Measurements from ENCODE around the gene TXNDC11.

Gene TXNDC11

DNA sequence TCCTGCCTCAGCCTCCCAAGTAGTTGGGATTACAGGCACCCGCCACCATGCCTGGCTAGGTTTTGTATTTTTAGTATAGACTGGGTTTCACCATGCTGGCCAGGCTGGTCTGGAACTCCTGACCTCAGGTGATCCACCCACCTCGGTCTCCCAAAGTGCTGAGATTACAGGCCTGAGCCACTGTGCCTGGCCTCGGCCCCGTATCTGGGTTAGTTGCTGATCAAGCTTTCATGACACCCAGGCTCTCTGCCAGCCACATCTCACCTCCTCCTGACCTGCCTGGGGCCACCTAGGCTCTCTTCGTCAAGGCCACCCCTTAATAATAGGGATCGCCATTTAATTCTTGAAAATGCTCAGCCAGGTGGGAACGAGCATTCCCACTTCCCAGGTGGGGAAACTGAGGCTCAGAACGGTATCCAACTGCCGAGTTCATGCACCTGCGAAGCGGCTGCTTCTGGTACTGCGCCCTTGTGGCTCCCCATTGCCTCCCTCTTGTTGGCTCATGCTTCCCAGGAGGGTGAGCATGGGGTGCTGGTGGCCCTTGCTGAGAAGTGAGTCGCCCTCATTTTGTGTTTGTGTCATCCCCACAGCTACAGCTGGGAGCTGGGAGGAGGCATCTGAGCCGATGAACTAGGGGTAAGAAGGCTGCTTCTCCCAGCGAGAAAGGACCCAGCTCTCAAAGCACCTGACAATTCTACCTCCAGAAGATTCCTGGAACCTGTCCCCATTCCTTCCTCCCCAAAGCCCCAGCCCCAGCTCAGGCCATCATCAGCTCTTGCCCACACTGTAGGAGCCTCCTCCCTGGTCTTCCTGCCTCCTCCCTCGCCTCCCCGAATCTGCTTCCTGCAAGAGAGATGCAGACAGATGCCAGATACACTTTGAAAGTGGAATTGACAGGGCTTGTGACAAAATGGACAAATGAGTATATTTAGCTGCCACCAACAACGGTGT is 91.7 kb downstream of the TXNDC11 start:
- DNase-seq: no peak

DNA sequence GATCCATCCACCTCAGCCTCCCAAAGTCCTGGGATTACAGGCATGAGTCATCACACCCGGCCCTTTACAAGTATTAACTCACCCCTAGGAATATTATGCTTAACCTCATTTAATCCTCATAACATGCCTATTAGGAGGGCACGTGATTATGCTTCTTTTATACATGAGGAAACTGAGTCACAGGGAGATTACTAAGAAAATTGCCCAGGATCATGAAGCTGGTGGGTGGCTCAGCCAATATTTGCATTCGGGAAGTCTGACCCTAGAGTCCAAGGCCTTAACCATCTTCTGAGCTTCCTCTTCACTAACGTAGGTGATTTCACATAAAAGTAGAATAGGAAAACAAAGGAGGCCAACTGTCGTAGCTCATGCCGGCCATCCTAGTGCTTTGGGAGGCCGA is 93.4 kb downstream of the TXNDC11 start:
- DNase-seq: no peak

DNA sequence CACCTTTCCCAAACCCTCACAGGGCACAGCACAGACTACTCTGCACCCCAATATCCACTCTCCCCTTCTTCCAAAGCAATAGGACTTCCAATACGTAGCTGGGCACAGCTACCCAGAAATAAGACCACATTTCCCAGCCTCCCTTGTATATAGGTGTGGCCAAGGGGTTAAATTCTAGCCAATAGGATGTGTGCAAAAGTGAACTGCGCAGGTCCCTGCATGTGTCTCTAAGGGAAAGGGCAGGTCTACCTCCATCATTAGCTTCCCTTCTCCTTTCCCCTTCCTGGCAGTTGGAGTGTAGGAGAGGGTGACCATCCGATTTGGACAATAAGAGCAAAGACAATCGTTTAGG is 99.9 kb downstream of the TXNDC11 start:
- peak; percentile 36 for DNase-seq

DNA sequence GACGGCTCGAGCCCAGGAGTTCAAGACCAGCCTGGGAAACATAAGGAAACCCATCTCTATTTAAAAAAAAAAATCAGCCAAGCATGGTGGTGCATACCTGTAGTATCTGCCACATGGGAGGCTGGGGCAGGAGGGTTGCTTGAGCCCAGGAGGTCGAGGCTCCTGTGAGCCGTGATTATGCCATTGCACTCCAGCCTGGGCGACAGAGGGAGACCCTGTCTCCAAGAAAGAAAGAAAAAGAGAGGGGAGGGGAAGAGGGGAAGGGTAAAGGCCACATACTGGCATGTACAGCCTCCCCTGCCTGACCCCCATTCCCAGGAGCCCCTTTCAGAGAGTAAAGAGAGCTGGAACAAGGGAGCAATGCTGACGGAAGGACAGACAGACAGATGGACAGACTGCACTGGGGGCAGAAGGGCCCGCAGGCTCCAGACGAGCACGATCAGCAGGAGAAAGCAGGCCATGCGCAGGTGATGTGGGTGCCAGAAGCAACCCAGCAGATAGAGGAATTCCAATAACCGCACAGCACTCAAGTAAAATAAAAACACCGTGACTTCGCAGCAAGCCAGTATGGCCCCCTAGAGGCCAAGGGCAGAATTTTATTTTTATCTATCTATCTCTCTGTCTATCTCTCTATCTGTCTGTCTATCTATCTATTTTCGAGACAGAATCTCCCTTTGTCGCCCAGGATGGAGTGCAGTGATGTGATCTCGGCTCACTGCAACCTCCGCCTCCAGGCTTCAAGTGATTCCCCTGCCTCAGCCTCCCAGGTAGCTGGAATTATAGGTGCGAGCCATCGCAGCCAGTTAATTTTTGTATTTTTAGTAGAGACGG is 101.5 kb downstream of the TXNDC11 start:
- DNase-seq: peak; percentile 73

DNA sequence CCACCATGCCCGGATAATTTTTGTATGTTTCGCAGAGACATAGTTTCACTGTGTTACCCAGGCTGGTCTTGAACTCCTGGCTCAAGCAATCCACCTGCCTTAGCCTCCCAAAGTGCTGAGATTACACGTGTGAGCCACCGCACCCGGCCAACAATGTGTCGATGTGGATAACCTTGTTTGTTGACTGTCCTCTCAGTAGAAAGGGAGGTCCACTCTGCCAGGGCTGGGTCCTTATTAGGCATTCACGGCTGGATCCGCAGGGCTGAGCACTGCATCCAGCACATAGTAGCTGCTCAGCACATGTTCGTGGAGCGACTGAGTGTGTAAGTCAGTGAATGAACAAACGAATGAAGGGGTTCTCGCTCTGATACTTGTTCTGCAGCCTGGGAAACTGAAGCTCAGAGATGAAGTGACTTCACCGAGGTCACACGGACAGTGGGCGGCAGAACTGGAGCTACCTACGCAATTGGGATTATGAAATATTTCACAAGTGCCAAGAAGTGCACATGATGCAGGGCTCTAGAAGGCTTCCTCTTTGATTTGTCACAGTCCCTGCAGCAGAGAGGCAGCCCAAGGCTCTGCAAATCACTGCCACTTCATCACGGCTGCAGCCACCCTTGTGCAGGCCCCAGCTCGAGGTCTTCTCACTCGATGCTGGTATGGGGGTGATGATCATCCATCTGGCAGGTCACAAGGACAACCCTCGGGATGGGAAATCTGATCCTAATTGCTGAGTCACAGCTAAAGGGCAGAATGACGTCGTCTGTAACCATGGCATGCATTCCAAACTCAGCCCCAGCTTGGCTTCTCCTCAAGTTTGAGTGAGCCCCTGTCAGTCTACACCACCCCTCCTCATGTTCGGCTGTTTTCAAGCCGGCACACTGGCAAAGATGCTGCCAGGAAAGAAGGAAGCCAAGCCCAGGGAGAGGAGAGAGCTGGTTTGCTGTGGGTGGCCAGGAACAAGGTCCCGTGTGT is 102.4 kb downstream of the TXNDC11 start:
- DNase-seq: peak; percentile 57

DNA sequence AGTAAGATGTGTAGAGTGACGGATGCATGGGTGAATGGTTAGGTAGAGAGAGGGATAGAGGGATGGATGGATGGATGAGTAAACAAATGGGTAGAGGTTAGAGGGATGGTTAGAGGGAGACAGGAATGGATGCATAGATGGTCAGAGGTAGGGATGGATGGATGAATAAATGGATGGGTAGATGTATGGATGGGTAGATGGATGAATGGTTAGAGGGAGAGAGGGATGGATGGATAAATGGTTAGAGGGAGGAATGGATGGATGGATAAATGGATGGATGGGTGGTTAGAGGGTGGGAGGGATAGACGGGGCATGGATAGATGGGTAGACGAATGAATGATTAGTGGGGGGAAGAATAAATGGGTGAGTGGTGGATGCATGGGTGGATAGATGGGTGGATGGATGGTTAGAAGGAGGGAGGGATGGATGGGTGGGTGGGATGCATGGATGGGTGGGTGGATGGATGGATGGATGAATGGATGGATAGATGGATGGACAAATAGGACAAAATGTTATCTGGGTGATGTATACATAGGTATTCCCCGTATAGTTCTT is 103.6 kb downstream of the TXNDC11 start:
- no peak for DNase-seq

DNA sequence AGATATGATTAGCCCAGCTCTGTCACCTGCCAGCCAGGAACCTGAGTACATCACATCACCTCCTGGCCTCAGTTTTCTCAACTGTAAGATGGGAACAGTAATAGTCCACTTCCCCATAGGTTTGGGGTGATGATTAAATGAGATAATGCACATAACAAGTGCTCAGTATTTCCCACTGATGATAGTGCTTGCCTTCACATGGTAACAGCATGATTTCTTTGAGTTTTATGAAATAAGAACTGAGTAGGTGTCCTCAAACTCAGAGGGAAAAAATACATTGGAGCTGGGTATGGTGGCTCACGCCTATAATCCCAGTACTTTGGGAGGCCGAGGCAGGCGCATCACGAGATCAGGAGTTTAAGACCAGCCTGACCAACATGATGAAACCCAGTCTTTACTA is 104.5 kb downstream of the TXNDC11 start:
- DNase-seq: no peak

DNA sequence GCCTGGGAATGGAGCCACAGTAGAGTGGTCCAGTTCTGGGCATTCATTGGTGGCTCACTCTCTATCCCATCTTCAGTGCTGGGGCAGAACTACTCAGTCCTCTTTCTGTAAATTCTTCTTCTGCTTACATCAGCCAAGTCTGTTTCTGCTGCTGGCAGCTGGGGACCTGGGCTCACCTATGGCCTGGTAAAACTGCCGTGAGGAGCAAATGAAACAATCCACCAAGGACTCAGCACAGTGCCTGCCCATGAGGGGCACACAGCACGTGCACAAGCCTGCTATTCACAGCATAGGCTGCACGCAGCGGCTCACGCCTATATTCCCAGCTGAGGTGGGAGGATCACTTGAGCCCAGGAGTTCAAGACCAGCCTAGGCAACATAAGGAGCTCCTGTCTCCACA is 105.3 kb downstream of the TXNDC11 start:
- no peak for DNase-seq

DNA sequence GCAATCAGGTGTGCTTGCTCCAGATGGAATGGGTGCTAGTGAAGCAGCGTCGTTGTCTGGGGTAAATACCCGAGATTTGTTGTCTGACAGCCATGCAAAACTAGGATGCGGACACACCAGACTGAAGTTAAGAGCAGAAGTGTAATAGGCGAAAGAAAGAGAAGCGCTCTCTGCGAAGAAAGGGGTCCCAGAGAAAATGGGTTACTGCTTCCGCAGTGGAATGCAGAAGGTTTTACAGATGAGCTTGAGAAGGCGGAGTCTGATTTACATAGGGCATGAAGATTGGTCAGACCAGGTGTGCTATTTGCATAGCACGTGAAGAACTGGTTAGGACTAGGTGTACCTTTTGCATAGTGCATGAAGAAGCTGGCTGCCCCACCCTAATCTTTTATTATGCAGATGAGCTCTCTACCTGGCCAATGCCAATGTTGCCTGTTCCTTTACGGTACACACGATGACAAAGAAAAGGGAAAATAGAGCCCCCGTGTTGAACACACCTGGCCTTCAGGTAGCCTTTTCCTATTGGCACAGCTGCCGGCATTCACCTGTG is 106.4 kb downstream of the TXNDC11 start:
- DNase-seq: peak; percentile 53

DNA sequence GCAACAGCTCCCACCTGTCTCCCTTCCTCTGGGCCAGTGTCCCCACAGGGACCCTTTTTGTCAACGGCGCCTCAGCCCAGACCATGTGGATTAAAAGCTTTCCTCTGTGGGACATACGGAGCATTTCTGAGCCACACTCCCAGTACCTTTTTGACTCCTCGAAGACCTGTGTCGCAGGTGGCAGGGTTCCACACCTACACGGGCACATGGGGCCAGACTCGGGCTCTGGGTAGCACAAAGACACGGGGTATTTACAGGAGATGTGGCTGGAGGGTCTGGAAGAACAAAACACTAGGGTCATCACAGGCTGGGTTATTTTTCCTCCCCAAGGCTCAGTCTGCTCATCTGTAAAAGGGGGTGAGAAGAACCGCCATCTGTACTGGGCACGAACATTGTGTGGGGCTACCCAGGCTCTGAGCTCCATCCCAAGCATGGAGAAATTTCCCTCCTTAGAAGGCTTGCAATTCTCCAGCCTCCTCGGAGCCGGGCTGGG is 106.9 kb downstream of the TXNDC11 start:
- DNase-seq: no peak

DNA sequence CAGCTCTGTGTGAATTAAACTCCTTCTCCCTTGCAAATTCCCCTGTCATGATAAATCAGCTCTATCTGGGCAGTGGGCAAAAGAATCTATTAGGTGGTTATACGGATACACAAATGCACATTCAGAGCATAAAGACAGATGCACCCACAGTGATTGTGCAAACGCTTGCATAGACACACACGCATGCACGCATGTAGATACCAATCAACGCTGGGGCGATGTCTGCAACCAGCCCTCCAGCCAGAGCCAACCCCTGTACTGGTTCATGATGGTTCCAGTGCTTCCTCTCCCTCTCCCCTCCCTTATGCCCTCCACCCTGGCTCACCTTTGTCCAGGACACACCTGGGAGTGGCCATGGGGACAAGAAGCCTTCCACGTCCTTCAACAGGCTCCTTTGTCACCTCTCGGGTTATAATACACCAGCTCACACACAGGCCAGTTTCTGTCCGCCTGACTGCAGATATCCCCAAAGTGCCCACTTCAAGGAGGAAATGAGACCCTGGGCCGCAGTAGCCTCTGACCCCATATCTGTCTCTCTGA is 107.5 kb downstream of the TXNDC11 start:
- DNase-seq: no peak

DNA sequence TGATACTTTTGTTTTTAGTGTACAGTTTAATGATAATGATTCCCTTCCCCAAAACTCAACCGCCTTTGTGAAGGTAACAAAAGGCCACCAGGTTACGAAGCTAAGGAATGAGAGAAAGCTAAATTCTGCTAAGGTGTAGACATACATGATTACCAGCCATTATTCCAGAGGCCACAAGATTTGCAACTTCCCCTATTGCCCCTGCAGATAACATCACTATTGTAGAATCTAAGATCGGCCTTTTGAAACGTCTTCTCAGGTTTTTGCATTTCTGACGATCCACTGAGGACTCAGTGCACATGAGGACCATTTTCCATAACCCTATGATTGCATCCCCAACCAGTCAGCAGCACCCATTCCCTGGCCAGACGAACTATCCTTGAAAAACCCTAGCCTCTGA is 108.3 kb downstream of the TXNDC11 start:
- DNase-seq: no peak

DNA sequence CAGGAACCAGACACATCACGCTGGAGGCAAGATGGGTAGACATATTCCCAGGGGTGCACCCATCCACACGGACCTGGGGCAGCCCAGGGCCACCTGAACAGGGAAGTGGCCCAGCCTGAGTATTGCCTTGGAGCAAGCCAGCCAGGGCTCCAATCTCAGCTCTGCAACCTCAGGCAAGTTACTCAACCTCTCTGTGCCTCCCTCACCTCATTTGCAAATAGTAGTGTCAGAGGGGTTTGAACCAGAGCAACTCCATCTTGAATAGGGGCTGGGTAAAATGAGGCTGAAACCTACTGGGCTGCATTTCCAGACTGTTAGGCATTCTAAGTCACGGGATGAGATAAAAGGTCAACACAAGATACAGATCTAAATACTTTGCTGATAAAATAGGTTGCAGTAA is 109.5 kb downstream of the TXNDC11 start:
- no peak for DNase-seq

DNA sequence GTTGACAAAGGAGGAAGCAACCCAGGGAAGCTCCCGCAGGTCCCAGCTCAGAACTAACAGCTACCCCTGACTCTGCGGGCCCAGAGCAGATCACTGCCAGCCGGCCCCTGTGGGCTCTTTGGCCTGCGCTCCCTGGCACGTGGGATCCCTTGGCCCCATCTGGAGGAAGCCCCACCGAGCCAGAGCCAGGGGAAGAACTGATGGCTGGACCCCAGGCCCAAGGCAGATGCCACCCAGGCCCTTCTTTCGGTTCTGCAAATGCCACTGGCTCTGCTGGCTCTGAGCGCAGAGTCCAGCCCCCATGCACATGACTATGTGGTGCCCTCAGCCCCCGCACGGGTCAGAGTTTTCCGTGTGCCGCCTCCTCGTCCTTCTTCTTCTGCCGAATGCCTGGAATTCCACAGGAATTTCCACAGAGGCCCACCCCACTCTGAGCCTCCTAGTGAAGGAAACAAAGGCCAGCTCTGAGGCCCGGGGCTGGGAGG is 110.2 kb downstream of the TXNDC11 start:
- DNase-seq: no peak

DNA sequence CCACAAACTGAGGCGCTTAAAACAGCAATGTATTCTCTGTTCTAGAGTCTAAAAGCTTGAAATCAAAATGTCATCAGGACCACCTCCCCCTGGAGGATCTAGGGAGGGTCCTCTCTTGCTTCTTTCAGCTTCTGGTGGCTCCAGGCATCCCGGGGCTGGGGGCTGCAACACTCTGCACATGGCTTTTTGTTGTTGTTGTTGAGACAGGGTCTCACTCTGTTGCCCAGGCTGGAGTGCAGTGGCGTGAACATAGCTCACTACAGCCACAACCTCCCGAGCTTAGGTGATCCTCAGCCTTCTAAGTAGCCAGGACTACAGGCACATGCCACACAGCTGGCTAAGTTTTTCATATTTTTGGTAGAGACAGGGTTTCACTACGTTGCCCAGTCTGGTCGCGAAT is 111.4 kb downstream of the TXNDC11 start:
- DNase-seq: no peak

DNA sequence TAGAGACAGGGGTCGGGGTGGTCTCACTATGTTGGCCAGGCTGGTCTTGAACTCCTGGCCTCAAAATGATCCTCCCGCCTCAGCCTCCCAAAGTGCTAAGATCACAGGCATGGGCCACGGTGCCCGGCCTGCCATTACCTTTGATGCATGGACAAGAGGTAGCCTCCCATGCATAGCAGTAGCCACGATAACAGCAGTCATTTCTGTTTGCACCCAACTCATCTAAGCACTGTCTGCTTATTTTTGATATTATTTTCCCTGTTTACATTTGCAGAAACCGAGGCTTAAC is 111.9 kb downstream of the TXNDC11 start:
- DNase-seq: no peak

DNA sequence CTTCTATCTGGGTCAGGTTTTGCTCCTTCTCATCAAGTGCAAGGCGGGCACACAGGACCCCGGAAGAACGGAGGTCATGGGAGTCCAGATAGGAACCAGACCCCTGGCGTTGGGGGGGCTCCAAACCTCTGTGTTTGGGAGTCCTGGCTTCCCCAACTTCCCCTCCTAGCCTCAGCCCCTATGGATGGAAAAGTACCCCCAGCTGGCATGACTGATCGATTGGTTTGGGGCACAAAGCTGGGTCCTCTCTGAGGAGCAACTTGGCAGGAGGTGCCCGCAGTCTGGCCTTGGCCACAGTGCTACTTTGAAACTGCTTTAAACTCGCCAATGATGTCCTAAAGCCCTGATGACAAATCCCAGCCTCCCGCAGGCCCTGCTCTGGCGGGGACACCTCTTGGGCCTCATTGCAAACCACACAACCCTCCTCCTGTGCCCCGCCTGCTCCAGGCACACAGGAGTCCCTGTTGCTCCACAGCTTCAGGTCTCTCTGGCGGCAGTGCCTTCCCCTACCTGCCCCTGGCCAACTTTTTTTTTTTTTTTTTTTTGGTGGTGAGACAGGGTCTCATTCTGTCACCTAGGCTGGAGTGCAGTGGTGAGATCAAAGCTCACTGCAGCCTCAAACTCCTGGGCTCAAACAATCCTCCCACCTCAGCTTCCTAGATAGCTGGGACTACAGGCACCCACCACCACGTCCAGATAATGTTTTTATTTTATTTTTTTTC is 112.5 kb downstream of the TXNDC11 start:
- DNase-seq: no peak

Data from NCI-H82 (cell line).